Measurements from ENCODE around the gene TINCR.

Gene TINCR

GRCh38 chr19:5588906-5589676, 21.3 kb upstream of the TINCR start:
- peak in 1 of 2 donors; percentile 24 for DNase-seq

GRCh38 chr19:5588441-5588840, 20.7 kb upstream of the TINCR start:
- no peak for DNase-seq

- no peak for DNase-seq
Observed at GRCh38 chr19:5587661-5588060, 19.9 kb upstream of the TINCR start.

- DNase-seq: no peak
Observed at GRCh38 chr19:5587071-5587455, 19.3 kb upstream of the TINCR start.

- peak in 1 of 2 donors; percentile 46 for DNase-seq
Observed at GRCh38 chr19:5586300-5587070, 18.7 kb upstream of the TINCR start.

GRCh38 chr19:5585461-5586299, 17.9 kb upstream of the TINCR start:
- peak; percentile 29 to 46 for DNase-seq

- no peak for DNase-seq
Observed at GRCh38 chr19:5580161-5580571, 12.4 kb upstream of the TINCR start.

GRCh38 chr19:5579697-5580096, 11.9 kb upstream of the TINCR start:
- DNase-seq: no peak

GRCh38 chr19:5579286-5579685, 11.5 kb upstream of the TINCR start:
- no peak for DNase-seq

- peak in 1 of 2 donors; percentile 33 for DNase-seq
Observed at GRCh38 chr19:5578097-5578846, 10.5 kb upstream of the TINCR start.

- DNase-seq: no peak
Observed at GRCh38 chr19:5575590-5575989, 7.8 kb upstream of the TINCR start.

GRCh38 chr19:5572556-5573286, 5.0 kb upstream of the TINCR start:
- no peak for DNase-seq

GRCh38 chr19:5571777-5572176, 4.0 kb upstream of the TINCR start:
- DNase-seq: no peak

- DNase-seq: no peak
Observed at GRCh38 chr19:5567970-5568407, 236 bp upstream of the TINCR start.

GRCh38 chr19:5564930-5565329, 2.8 kb downstream of the TINCR start:
- no peak for DNase-seq

- no peak for DNase-seq
Observed at GRCh38 chr19:5563935-5564612, 3.7 kb downstream of the TINCR start.

GRCh38 chr19:5563008-5563431, 4.7 kb downstream of the TINCR start:
- no peak for DNase-seq

- no peak for DNase-seq
Observed at GRCh38 chr19:5562280-5562679, 5.5 kb downstream of the TINCR start.

- no peak for DNase-seq
Observed at GRCh38 chr19:5561559-5561958, 6.2 kb downstream of the TINCR start.

- DNase-seq: no peak
Observed at GRCh38 chr19:5560156-5560555, 7.6 kb downstream of the TINCR start.

- no peak for DNase-seq
Observed at GRCh38 chr19:5559804-5560133, 8.0 kb downstream of the TINCR start.
